Measurements from ENCODE around the gene FMOD. TPM values are rescaled to one million over a fixed set of nuclear protein-coding genes. Genes with fewer than 3 reads are reported as not detected.

The FMOD gene
- total and polyA plus RNA-seq, 5 donors, result 35.9 to 91.6 (median 60.2) TPM

DNA sequence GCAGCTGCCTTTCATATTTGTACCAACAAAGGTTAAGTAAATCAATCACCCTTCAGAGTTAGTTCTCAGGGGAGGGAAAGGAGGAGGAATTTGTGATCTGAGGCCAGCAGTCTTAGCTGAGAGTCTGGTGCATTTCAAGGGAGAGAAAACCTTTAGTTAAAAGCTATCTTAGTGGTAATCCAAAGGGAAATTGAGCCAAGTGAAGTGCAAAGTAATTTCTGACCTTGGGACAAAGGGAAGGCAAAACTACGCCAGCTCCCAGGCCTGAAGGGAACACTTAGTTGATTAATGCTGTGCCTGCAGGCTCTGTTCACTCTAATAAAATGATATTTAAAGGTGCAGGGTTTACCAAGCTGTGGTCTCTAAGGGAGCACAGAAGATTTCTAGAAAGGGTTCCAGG is 23.1 kb upstream of the FMOD start:
- no peaks in the 10 kb centered on the region for H3K9me3 ChIP-seq (ENCODE audit: control insufficient read depth, low read length)
- ATAC-seq (no peak), DNase-seq (no peak)
- peaks cover 6% of the 10 kb centered on the region for H3K4me1 ChIP-seq (ENCODE audit: control insufficient read depth, insufficient read depth, low read length)
- H3K4me3 ChIP-seq (ENCODE audit: low read length), result no peak overlapping the region
- H3K27ac ChIP-seq (ENCODE audit: low read length), result peak overlapping the region; percentile 31
- intact Hi-C loops (cut with DNase I), result no loop called here
- 38% methylated on average over 1 of the region's 1 CpG for WGBS
- H3K27me3 ChIP-seq (ENCODE audit: control insufficient read depth, insufficient read depth), result no peaks in the 10 kb centered on the region

- WGBS, result 83% methylated on average over 2 of the region's 2 CpGs
- Histone ChIP-seq H3K9me3 (ENCODE audit: control insufficient read depth, low read length) (no peaks in the 10 kb centered on the region), H3K27me3 (ENCODE audit: control insufficient read depth, insufficient read depth) (no peaks in the 10 kb centered on the region), H3K4me3 (ENCODE audit: low read length) (no peak overlapping the region), H3K27ac (ENCODE audit: low read length) (no peak overlapping the region), H3K4me1 (ENCODE audit: control insufficient read depth, insufficient read depth, low read length) (peaks cover 5% of the 10 kb centered on the region)
- intact Hi-C loops (cut with DNase I), result no loop called here
- DNase-seq, result no peak
- ATAC-seq, result no peak
Measured at GRCh38 chr1:203373002-203373401, 22.1 kb upstream of the FMOD start.

GRCh38 chr1:203371288-203371687 is 20.4 kb upstream of the FMOD start:
- Histone ChIP-seq H3K4me1 (ENCODE audit: control insufficient read depth, insufficient read depth, low read length) (peaks cover 5% of the 10 kb centered on the region), H3K27ac (ENCODE audit: low read length) (no peak overlapping the region), H3K9me3 (ENCODE audit: control insufficient read depth, low read length) (no peaks in the 10 kb centered on the region), H3K27me3 (ENCODE audit: control insufficient read depth, insufficient read depth) (no peaks in the 10 kb centered on the region), H3K4me3 (ENCODE audit: low read length) (no peak overlapping the region)
- ATAC-seq, result no peak
- WGBS, result 95% methylated on average over 3 of the region's 3 CpGs
- DNase-seq, result no peak
- intact Hi-C loops (cut with DNase I), result no loop called here

DNA sequence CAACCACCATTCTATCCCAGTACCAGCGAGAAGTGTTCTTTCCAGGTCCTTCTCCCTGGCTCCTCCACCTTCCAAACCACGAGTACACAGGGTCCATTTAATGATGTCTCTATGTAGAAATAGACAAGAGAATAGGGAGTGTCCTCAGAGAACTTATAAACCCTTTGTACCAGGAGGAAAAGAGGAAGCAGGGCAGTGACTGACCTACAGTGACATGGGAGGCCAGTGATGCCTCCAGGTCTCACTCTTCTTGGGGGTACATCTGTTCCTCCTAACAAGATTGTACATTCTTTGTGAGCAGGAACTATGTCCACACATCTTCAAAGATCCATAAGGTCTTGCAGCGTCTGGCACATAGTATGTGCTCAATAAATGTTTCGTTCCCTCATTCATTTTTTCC is 18.7 kb upstream of the FMOD start:
- Histone ChIP-seq H3K27ac (ENCODE audit: low read length) (peak overlapping the region; percentile 38), H3K9me3 (ENCODE audit: control insufficient read depth, low read length) (no peaks in the 10 kb centered on the region), H3K4me1 (ENCODE audit: control insufficient read depth, insufficient read depth, low read length) (peaks cover 5% of the 10 kb centered on the region), H3K4me3 (ENCODE audit: low read length) (no peak overlapping the region), H3K27me3 (ENCODE audit: control insufficient read depth, insufficient read depth) (no peaks in the 10 kb centered on the region)
- intact Hi-C loops (cut with DNase I), result loop anchor here in 2 of 4 donors (5.0 to 10.0 kb wide), 4 partner anchors 65 to 335 kb away; no protein-coding TSS in a partner anchor
- peak in 1 of 2 donors; percentile 2 for ATAC-seq
- 85% methylated on average over 4 of the region's 4 CpGs for WGBS
- no peak for DNase-seq

DNA sequence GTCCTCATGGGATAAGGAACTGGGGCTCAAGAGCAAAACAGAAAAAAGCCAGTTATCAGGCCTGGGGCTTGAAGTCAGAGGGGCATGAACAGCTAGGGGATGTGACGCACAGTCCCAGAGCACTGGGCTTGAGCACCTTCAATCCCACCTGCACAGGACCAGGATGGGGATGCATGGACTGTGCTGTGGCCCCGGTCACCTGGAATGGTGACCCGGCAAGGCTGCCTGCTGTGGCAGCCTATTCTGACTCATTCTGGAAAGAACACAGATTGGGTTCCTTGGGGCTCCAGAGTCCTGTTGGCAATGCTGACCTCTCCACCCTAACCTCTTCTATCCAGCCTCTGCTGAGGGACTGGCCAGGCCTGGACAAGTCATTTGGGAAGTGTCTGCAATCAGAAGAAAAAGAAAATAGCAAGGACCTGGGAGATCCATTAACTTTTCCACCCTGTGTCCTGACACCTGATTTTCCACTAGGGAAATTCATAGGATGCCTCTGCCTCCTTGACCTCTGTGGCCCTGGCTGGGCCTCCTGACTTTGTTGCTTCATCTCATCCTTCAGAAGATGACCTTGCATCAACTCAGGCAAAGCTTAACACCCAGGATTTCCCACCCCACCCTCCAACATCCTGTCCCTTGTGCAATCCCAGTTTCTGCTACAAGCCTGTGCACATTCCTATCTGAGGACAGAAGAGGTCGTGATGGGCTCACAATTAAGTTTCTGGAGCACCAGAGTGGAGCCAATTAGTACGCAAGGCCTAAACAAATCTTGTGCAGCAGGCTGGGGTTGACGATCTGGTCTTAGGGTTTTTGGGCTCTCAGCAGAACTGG is 17.9 kb upstream of the FMOD start:
- ATAC-seq (peak; percentile 87 to 94), DNase-seq (peak; percentile 73 to 85 (median 76))
- H3K27ac ChIP-seq (ENCODE audit: low read length), result peak overlapping the region; percentile 38
- intact Hi-C loops (cut with DNase I), result loop anchor here in 2 of 4 donors (5.0 to 10.0 kb wide), 4 partner anchors 66 to 336 kb away; no protein-coding TSS in a partner anchor
- no peaks in the 10 kb centered on the region for H3K27me3 ChIP-seq (ENCODE audit: control insufficient read depth, insufficient read depth)
- peaks cover 11% of the 10 kb centered on the region for H3K4me1 ChIP-seq (ENCODE audit: control insufficient read depth, insufficient read depth, low read length)
- WGBS, result 55% methylated on average over 6 of the region's 6 CpGs
- no peaks in the 10 kb centered on the region for H3K9me3 ChIP-seq (ENCODE audit: control insufficient read depth, low read length)
- H3K4me3 ChIP-seq (ENCODE audit: low read length), result no peak overlapping the region

DNA sequence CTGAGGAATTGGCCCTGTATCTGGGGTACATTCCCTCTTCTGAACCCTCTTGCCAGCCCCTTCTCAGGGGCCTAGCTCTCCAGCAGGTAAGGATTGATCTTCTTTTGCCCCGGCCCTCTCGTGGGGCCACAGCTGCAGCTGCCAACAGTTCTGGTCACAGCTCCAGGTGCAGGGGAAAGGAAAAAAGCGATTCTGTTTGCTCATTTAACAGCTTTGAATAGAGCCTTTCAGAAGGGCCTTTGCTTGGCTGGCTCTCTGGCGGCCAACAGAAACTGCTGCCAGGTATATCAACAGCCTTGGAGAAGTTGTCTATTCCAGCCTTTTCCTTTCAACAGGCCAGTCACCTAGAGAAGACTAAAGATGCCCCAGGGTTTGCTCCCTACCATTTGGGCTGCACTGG is 16.1 kb upstream of the FMOD start:
- no peak for DNase-seq
- Histone ChIP-seq H3K27ac (ENCODE audit: low read length) (no peak overlapping the region), H3K27me3 (ENCODE audit: control insufficient read depth, insufficient read depth) (no peaks in the 10 kb centered on the region), H3K4me3 (ENCODE audit: low read length) (no peak overlapping the region), H3K9me3 (ENCODE audit: control insufficient read depth, low read length) (no peaks in the 10 kb centered on the region), H3K4me1 (ENCODE audit: control insufficient read depth, insufficient read depth, low read length) (peaks cover 8% of the 10 kb centered on the region)
- intact Hi-C loops (cut with DNase I), result loop anchor here in 2 of 4 donors (5.0 to 10.0 kb wide), 4 partner anchors 68 to 338 kb away; no protein-coding TSS in a partner anchor
- WGBS, result 83% methylated on average over 4 of the region's 4 CpGs
- no peak for ATAC-seq

- Histone ChIP-seq H3K27ac (ENCODE audit: low read length) (no peak overlapping the region), H3K4me3 (ENCODE audit: low read length) (no peak overlapping the region), H3K27me3 (ENCODE audit: control insufficient read depth, insufficient read depth) (no peaks in the 10 kb centered on the region), H3K9me3 (ENCODE audit: control insufficient read depth, low read length) (no peaks in the 10 kb centered on the region), H3K4me1 (ENCODE audit: control insufficient read depth, insufficient read depth, low read length) (peaks cover 8% of the 10 kb centered on the region)
- intact Hi-C loops (cut with DNase I), result loop anchor here in 2 of 4 donors (5.0 to 10.0 kb wide), 4 partner anchors 68 to 338 kb away; no protein-coding TSS in a partner anchor
- ATAC-seq (no peak), DNase-seq (no peak)
- 88% methylated on average over 3 of the region's 3 CpGs for WGBS
Measured at GRCh38 chr1:203366476-203366875, 15.6 kb upstream of the FMOD start.

- H3K4me3 ChIP-seq (ENCODE audit: low read length), result no peak overlapping the region
- ATAC-seq (no peak), DNase-seq (no peak)
- H3K27me3 ChIP-seq (ENCODE audit: control insufficient read depth, insufficient read depth), result no peaks in the 10 kb centered on the region
- no peak overlapping the region for H3K27ac ChIP-seq (ENCODE audit: low read length)
- intact Hi-C loops (cut with DNase I), result loop anchor here in 3 of 4 donors (5.0 to 10.0 kb wide), 5 partner anchors 70 to 340 kb away; partner anchors contain the start of gene OPTC (in 1 of the 3)
- H3K4me1 ChIP-seq (ENCODE audit: control insufficient read depth, insufficient read depth, low read length), result peaks cover 8% of the 10 kb centered on the region
- WGBS, result 45% methylated on average over 4 of the region's 4 CpGs
- no peaks in the 10 kb centered on the region for H3K9me3 ChIP-seq (ENCODE audit: control insufficient read depth, low read length)
Measured at GRCh38 chr1:203364806-203365205, 13.9 kb upstream of the FMOD start.

- 22% methylated on average over 13 of the region's 13 CpGs for WGBS
- ATAC-seq, result peak; percentile 75 to 82
Measured at GRCh38 chr1:203364094-203364801, 13.3 kb upstream of the FMOD start.

DNA sequence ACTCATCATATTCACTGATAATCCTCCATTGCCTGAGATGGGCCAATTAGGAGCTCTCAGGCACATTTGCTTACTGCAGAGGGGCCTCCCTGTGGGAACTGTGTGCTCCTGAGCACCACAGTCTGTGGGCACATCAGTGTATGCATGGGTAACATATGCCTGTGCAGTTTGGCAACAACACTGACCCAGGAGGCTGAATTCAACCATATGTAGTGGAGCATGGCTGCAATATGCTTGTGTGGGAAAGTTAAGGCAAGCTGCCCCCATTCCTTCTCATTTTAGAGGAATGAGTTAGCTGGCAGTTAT is 11.8 kb upstream of the FMOD start:
- Histone ChIP-seq H3K9me3 (ENCODE audit: control insufficient read depth, low read length) (no peaks in the 10 kb centered on the region), H3K4me1 (ENCODE audit: control insufficient read depth, insufficient read depth, low read length) (peaks cover 6% of the 10 kb centered on the region), H3K4me3 (ENCODE audit: low read length) (no peak overlapping the region), H3K27ac (ENCODE audit: low read length) (no peak overlapping the region), H3K27me3 (ENCODE audit: control insufficient read depth, insufficient read depth) (no peaks in the 10 kb centered on the region)
- ATAC-seq (no peak), DNase-seq (no peak)
- intact Hi-C loops (cut with DNase I), result loop anchor here in 3 of 4 donors (5.0 to 10.0 kb wide), 3 partner anchors 72 to 342 kb away; partner anchors contain the start of gene OPTC (in 1 of the 3)

More at GRCh38 chr1:203364094-203364801, 13.3 kb upstream of the FMOD start:
- DNase-seq, result peak; percentile 78 to 93 (median 88)
- Histone ChIP-seq H3K4me3 (ENCODE audit: low read length) (no peak overlapping the region), H3K4me1 (ENCODE audit: control insufficient read depth, insufficient read depth, low read length) (peaks cover 6% of the 10 kb centered on the region), H3K27ac (ENCODE audit: low read length) (peak overlapping the region; percentile 0), H3K27me3 (ENCODE audit: control insufficient read depth, insufficient read depth) (no peaks in the 10 kb centered on the region), H3K9me3 (ENCODE audit: control insufficient read depth, low read length) (no peaks in the 10 kb centered on the region)
- intact Hi-C loops (cut with DNase I), result loop anchor here in 3 of 4 donors (5.0 to 10.0 kb wide), 3 partner anchors 71 to 341 kb away; partner anchors contain the start of gene OPTC (in 1 of the 3)

All from right cardiac atrium (tissue), 5 donors.